ENCODE measurements around the gene CHN2. TPM values are rescaled to one million over a fixed set of nuclear protein-coding genes. Genes with fewer than 3 reads are reported as not detected.

The CHN2 gene
- not detected in 2 replicates for total RNA-seq

- intact Hi-C loops (cut with micrococcal nuclease) = loop anchor here (1.0 to 5.0 kb wide), 3 partner anchors 92 to 273 kb away; no protein-coding TSS in a partner anchor
- peaks cover 18% of the 10 kb centered on the region for H3K4me1 Mint-ChIP-seq (ENCODE audit: low read depth)
- H3K27ac Mint-ChIP-seq = no peak within 1 kb of the TSS
Observed at GRCh38 chr7:29194594-29195427, at the start of gene CHN2. CHN2 (plus strand) TSS chr7:29194775.

GRCh38 chr7:29145553-29146056, 49.0 kb upstream of the CHN2 start:
- no peak overlapping the region for H3K27ac Mint-ChIP-seq
- no peaks in the 10 kb centered on the region for H3K9me3 Mint-ChIP-seq
- intact Hi-C loops (cut with micrococcal nuclease) = no loop called here
- H3K36me3 Mint-ChIP-seq (ENCODE audit: low read depth) = no peaks in the 10 kb centered on the region
- DNase-seq (ENCODE audit: low spot score) = no peak
- H3K27me3 Mint-ChIP-seq (ENCODE audit: insufficient read depth) = peaks cover 28% of the 10 kb centered on the region
- H3K4me1 Mint-ChIP-seq (ENCODE audit: low read depth) = no peaks in the 10 kb centered on the region
- H3K4me3 Mint-ChIP-seq = no peak overlapping the region

More at GRCh38 chr7:29194594-29195427, at the start of gene CHN2:
- peak within 1 kb of the TSS; percentile 78 for H3K4me3 Mint-ChIP-seq
- H3K9me3 Mint-ChIP-seq = no peaks in the 10 kb centered on the region
- H3K27me3 Mint-ChIP-seq (ENCODE audit: insufficient read depth) = peaks cover 66% of the 10 kb centered on the region
- H3K36me3 Mint-ChIP-seq (ENCODE audit: low read depth) = no peaks in the 10 kb centered on the region
- peak; percentile 12 for DNase-seq (ENCODE audit: low spot score)

DNA sequence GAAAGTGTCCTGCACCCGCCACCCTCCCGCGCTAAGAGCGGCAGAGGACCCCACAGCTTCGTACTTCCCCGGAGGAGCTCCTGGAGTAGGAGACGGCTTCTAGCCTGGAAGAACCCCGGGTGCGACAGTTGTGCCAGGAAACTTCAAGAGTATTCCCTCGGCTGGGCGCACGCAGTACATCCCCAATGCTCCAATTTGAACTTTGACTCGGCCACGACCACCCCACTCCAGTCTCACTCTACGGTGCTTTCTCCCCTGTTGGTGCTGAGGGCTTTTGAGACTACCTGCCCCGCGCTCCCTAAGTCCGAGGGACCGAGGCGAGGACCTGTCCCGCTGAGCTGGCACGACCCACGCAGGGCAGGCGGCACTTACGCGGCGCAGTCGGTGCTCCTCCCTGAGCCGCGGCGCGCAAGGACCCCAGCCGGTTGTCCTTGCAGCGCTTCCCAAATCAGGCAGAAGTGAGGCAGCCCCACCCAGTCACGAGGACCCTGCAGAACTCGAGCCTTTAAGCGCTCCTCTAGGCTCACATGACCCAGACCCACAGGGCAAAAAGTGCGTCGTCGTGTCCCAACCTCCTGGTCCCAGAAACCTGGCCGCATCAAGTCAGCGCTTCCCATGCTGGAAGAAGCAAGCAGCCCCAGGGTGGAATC, 48.4 kb upstream of the CHN2 start, which contains the start of gene CPVL:
Gene CPVL (minus strand): TSS at position 481 of the 650 bp plus-strand sequence. CDS start 25,476 bp downstream, outside the sequence.
- Mint-ChIP-seq H3K4me3 (no peak within 1 kb of the TSS), H3K27ac (no peak within 1 kb of the TSS), H3K36me3 (ENCODE audit: low read depth) (no peaks in the 10 kb centered on the region), H3K9me3 (no peaks in the 10 kb centered on the region), H3K4me1 (ENCODE audit: low read depth) (no peaks in the 10 kb centered on the region), H3K27me3 (ENCODE audit: insufficient read depth) (peaks cover 28% of the 10 kb centered on the region)
- DNase-seq (ENCODE audit: low spot score) = no peak
- intact Hi-C loops (cut with micrococcal nuclease) = no loop called here

DNA sequence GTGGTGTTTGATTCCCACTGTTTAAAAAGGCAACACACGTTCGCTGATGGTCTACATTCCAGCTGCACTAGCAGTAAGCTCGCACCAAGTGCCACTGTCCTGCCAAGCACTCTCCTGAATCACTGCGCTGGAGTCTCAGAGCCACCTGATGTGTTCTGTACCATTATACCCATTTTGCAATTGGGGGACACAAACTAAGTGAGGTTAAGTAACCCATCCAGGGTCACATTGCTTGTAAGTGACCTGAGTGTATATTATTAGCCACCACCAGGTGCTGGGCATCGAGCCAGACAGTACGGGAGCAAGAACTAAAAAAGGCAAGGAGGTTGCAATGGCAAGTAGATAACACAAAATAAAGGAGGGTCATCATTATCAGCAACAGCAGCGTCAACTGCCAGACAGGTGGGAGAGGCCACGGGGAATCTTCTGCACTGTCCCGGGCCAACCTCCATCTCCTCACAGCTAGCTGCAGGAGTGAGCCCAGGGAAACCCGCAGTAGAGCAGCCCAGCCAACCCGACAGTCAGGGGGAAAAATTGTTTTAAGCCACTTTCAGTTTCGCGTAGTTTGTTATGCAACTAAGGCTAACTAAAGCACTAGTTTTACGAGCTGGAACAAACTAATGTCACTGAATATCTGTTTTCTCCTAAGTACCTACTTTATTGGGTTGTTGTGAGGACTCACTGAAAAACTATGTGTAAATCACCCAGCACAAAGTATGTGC, 47.5 kb upstream of the CHN2 start:
- Mint-ChIP-seq H3K9me3 (no peaks in the 10 kb centered on the region), H3K27ac (no peak overlapping the region), H3K36me3 (ENCODE audit: low read depth) (no peaks in the 10 kb centered on the region), H3K27me3 (ENCODE audit: insufficient read depth) (peaks cover 28% of the 10 kb centered on the region), H3K4me1 (ENCODE audit: low read depth) (no peaks in the 10 kb centered on the region), H3K4me3 (no peak overlapping the region)
- intact Hi-C loops (cut with micrococcal nuclease) = no loop called here
- no peak for DNase-seq (ENCODE audit: low spot score)

DNA sequence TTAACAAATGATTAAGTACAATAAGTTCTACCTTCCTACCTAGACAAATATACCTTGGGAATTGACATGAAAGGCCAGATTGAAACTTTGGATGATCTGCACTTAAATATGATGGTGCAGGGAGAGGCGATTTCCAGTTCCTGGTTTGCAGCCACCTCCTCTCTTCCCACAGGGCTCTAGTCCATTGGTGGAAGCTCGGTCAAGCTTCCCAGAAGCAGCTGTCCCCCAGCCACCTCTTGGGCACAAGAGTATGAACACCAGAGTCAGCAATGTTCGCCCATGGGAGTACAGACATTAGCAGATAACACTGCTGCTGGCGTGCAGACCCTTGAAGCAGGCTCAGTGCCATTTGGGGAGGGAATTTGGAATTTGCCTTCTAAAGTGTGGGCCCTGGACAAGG, 46.8 kb upstream of the CHN2 start:
- intact Hi-C loops (cut with micrococcal nuclease) = no loop called here

GRCh38 chr7:29149036-29149435, 45.5 kb upstream of the CHN2 start:
- Mint-ChIP-seq H3K27ac (no peak overlapping the region), H3K4me1 (ENCODE audit: low read depth) (no peaks in the 10 kb centered on the region), H3K27me3 (ENCODE audit: insufficient read depth) (peaks cover 28% of the 10 kb centered on the region), H3K9me3 (no peaks in the 10 kb centered on the region), H3K36me3 (ENCODE audit: low read depth) (no peaks in the 10 kb centered on the region), H3K4me3 (no peak overlapping the region)
- no peak for DNase-seq (ENCODE audit: low spot score)
- intact Hi-C loops (cut with micrococcal nuclease) = no loop called here

More for the DNA sequence above, 46.8 kb upstream of the CHN2 start:
- no peaks in the 10 kb centered on the region for H3K4me1 Mint-ChIP-seq (ENCODE audit: low read depth)
- no peak for DNase-seq (ENCODE audit: low spot score)
- H3K9me3 Mint-ChIP-seq = no peaks in the 10 kb centered on the region
- no peak overlapping the region for H3K4me3 Mint-ChIP-seq
- no peak overlapping the region for H3K27ac Mint-ChIP-seq
- H3K27me3 Mint-ChIP-seq (ENCODE audit: insufficient read depth) = peaks cover 28% of the 10 kb centered on the region
- no peaks in the 10 kb centered on the region for H3K36me3 Mint-ChIP-seq (ENCODE audit: low read depth)

DNA sequence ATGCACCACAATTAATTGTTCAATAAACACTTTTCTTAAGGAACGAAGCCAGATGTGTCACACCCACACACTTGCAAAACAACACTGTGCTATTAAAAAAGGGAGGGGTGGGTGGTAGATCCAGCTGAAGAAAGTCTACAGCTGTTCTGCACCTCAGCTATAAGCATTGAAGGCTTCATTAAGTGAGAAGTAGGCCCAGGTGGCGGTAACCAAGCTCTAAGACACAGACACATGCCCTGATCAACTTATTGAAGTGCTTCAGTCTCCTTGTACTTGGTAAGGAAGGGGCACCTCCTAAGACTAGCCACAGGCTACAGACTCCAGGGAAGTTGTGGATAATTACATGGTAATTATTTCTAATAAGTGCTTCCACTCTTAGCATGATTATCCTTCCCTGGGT, 43.7 kb upstream of the CHN2 start:
- H3K9me3 Mint-ChIP-seq = no peaks in the 10 kb centered on the region
- no peak overlapping the region for H3K4me3 Mint-ChIP-seq
- no peaks in the 10 kb centered on the region for H3K36me3 Mint-ChIP-seq (ENCODE audit: low read depth)
- H3K4me1 Mint-ChIP-seq (ENCODE audit: low read depth) = no peaks in the 10 kb centered on the region
- peaks cover 22% of the 10 kb centered on the region for H3K27me3 Mint-ChIP-seq (ENCODE audit: insufficient read depth)
- no peak for DNase-seq (ENCODE audit: low spot score)
- intact Hi-C loops (cut with micrococcal nuclease) = no loop called here
- no peak overlapping the region for H3K27ac Mint-ChIP-seq

DNA sequence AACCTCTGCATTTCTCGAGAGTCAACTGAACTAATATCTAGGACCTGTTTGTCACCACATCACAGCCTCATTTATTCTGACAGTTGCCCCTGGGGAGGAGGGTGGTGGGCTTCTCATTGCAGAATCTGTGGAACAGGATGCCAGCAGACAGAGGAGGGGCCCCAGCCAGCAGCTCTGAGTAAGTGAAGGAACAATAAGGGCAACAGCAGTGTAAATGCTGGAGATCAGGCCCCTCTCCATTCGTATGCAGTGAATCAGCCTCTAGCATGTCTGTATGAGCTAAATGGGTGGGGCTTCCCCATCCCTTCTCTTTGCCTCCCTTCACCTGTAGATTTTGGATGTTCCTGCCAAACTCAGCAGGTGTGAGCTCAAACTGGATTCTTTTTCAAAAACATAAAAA, 40.5 kb upstream of the CHN2 start:
- intact Hi-C loops (cut with micrococcal nuclease) = no loop called here
- Mint-ChIP-seq H3K27me3 (ENCODE audit: insufficient read depth) (no peaks in the 10 kb centered on the region), H3K4me1 (ENCODE audit: low read depth) (no peaks in the 10 kb centered on the region), H3K4me3 (no peak overlapping the region), H3K27ac (no peak overlapping the region), H3K9me3 (no peaks in the 10 kb centered on the region), H3K36me3 (ENCODE audit: low read depth) (no peaks in the 10 kb centered on the region)
- DNase-seq (ENCODE audit: low spot score) = no peak

DNA sequence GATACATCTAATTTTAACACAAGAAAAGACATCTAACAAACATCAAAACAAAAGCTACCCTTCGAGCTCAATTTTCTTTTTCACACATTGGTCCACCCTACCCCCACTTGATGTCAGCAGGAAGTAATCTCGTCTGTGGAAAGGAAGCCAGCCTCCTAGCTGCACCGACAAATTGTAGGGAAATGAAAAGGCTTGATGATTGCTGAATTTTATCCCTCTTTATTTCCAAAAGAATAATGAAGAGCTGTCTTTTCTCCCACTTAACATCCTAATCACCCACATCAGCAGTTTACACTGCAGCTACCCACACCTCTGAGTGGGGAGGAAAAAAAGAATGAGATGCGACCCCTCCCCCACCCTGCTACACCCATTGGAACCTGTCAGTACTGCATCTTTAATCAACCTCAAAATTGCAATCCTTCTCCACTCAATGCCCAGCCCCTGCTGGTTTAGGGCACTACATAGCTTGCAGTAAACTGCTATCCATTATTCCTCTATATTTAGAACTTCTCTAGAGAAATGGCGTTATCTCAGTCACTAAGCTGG, 37.6 kb upstream of the CHN2 start:
- Mint-ChIP-seq H3K27ac (no peak overlapping the region), H3K4me1 (ENCODE audit: low read depth) (no peaks in the 10 kb centered on the region), H3K9me3 (no peaks in the 10 kb centered on the region), H3K36me3 (ENCODE audit: low read depth) (no peaks in the 10 kb centered on the region), H3K27me3 (ENCODE audit: insufficient read depth) (no peaks in the 10 kb centered on the region), H3K4me3 (no peak overlapping the region)
- intact Hi-C loops (cut with micrococcal nuclease) = no loop called here
- DNase-seq (ENCODE audit: low spot score) = no peak

DNA sequence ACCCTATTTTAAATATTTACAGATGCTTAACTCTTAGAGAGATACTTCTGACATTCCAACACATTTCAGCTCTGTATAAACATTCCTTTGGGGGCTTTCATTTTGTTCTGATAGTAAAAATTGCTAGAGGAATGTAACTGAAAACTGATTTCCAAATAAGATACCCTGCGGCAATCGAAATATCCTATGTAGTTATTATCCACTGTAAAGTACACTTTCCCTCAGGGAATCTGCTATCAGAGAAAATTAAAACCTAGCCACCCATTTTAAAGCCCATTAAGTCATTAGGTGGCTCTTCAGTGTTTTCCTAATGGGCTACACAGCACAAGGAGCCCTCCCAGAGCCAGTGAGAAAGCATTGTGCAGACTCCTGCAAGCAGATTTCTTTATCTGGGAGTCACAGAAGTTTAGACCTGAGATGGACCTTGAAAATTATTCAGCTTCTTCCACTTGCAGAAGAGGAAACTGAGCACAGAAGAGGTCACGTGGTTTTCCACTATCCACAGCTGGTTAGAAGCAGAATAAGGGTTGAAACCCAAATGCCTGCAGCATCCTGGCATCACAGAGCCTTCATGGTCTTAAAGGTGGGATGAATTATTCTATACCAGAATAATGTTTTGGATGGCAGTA, 35.7 kb upstream of the CHN2 start:
- no peak overlapping the region for H3K27ac Mint-ChIP-seq
- intact Hi-C loops (cut with micrococcal nuclease) = no loop called here
- no peaks in the 10 kb centered on the region for H3K36me3 Mint-ChIP-seq (ENCODE audit: low read depth)
- H3K9me3 Mint-ChIP-seq = no peaks in the 10 kb centered on the region
- DNase-seq (ENCODE audit: low spot score) = no peak
- no peak overlapping the region for H3K4me3 Mint-ChIP-seq
- H3K4me1 Mint-ChIP-seq (ENCODE audit: low read depth) = no peaks in the 10 kb centered on the region
- H3K27me3 Mint-ChIP-seq (ENCODE audit: insufficient read depth) = no peaks in the 10 kb centered on the region

- H3K4me3 Mint-ChIP-seq = no peak overlapping the region
- no peaks in the 10 kb centered on the region for H3K27me3 Mint-ChIP-seq (ENCODE audit: insufficient read depth)
- DNase-seq (ENCODE audit: low spot score) = no peak
- no peaks in the 10 kb centered on the region for H3K4me1 Mint-ChIP-seq (ENCODE audit: low read depth)
- H3K36me3 Mint-ChIP-seq (ENCODE audit: low read depth) = no peaks in the 10 kb centered on the region
- H3K9me3 Mint-ChIP-seq = no peaks in the 10 kb centered on the region
- H3K27ac Mint-ChIP-seq = no peak overlapping the region
- intact Hi-C loops (cut with micrococcal nuclease) = no loop called here
Observed at GRCh38 chr7:29160080-29160479, 34.5 kb upstream of the CHN2 start.

DNA sequence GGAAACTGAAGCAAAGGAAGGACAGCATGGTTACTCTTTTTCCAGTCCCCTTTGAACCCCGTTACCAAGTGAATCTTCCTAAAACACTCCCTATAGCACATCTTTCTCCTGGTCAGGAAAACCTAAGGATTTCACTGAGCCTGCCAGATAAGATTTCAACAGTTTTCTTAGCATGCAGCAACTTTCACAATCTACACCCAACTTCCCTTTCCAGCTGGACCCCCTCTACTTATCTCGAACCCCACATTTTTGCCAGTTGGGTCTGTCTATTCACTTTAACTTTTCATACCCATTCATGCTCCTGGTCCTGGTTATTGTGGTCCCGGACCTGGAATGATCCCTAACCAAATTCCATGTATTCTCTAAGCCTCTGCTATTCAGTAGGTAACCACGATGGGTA, 33.3 kb upstream of the CHN2 start:
- intact Hi-C loops (cut with micrococcal nuclease) = no loop called here
- H3K27me3 Mint-ChIP-seq (ENCODE audit: insufficient read depth) = peaks cover under 1% of the 10 kb centered on the region
- H3K27ac Mint-ChIP-seq = no peak overlapping the region
- no peaks in the 10 kb centered on the region for H3K4me1 Mint-ChIP-seq (ENCODE audit: low read depth)
- H3K9me3 Mint-ChIP-seq = no peaks in the 10 kb centered on the region
- H3K4me3 Mint-ChIP-seq = no peak overlapping the region
- DNase-seq (ENCODE audit: low spot score) = no peak
- no peaks in the 10 kb centered on the region for H3K36me3 Mint-ChIP-seq (ENCODE audit: low read depth)

All from activated T-helper 1 cell treated with anti-CD3 and anti-CD28 coated beads, Interleukin-12 subunit alpha, Interleukin-12 subunit beta, Interleukin-2, Interleukin-4 antibody, amounts not matched to agents 30 ng/mL and 10 ng/mL and 1 ng/mL, durations not matched to agents 14 hours and 24 hours and 36 hours (primary cell).